A549 (cell line): ENCODE data around the gene SH3RF1. TPM values are rescaled to one million over a fixed set of nuclear protein-coding genes. Genes with fewer than 3 reads are reported as not detected.

ENCODE experiments used
- ATAC-seq, 2 experiments: fragments of 200-7000 bp in 1 of 2; fragments of >200 bp in 1 of 2; cut with Nextera tagmentation in 1 of 2; cut with Tn5 transposase in 1 of 2; 3 replicates each; pipeline versions ENCODE4 v1.8.0 to v1.9.1; 2018 to 2020; ENCODE audit warnings: mild to moderate bottlenecking in 1 of 2, moderate library complexity in 1 of 2
- CTCF ChIA-PET: fragments of 300-600 bp; sonication (Branson Sonifier 250); formaldehyde crosslinking; extraction: SDS; loops from one replicate; lab custom pipeline; 2021; ENCODE audit warnings: antibody characterized with exemption, inconsistent platforms; lab: Yijun Ruan, JAX
- POLR2A ChIA-PET: fragments of 350-600 bp; formaldehyde crosslinking; extraction: SDS; loops from one replicate; lab custom pipeline; 2021; ENCODE audit warnings: antibody characterized with exemption, inconsistent platforms; lab: Yijun Ruan, JAX
- DNase-seq, 2 experiments: peaks; one replicate each; pipeline versions ENCODE4 v3.0.0 to v3.0.0-alpha.2; 2011 to 2016; ENCODE audit warnings: low read depth in 1 of 2, low spot score in 1 of 2
- FAIRE-seq: peaks from 2 replicates; lab custom pipeline; 2011; peaks lifted over from hg19 to GRCh38; lab: Jason Lieb, UNC
- H3K27ac ChIP-seq, 2 experiments: fragments of >200 bp; sonication (Bioruptor Twin); formaldehyde crosslinking; 3 replicates each; pipeline ENCODE4 v1.5.1; 2016 to 2017
- H3K4me1 ChIP-seq: fragments of >200 bp; sonication (Bioruptor Twin); formaldehyde crosslinking; 3 replicates; pipeline ENCODE4 v1.6.1; 2016
- H3K4me2 ChIP-seq: fragments of >200 bp; sonication (Bioruptor Twin); formaldehyde crosslinking; 3 replicates; pipeline ENCODE4 v1.6.1; 2016
- H3K4me3 ChIP-seq: fragments of >200 bp; sonication (Bioruptor Twin); formaldehyde crosslinking; 3 replicates; pipeline ENCODE4 v1.5.1; 2016
- H3K9me3 ChIP-seq: fragments of >200 bp; sonication (Bioruptor Twin); formaldehyde crosslinking; 3 replicates; pipeline ENCODE4 v1.6.1; 2016
- BCL3 ChIP-seq: fragments of >200 bp; sonication (Bioruptor Twin); formaldehyde crosslinking; IDR thresholded peaks from 3 replicates; pipeline ENCODE4 v1.6.1; 2016
- CBX2 ChIP-seq: fragments of 200-600 bp; sonication (generic); IDR thresholded peaks from 2 replicates; pipeline ENCODE4 v1.6.1; 2016; ENCODE audit warnings: low read depth, mild to moderate bottlenecking, borderline replicate concordance
- CBX8 ChIP-seq: fragments of 200-600 bp; sonication (generic); IDR thresholded peaks from 2 replicates; pipeline ENCODE4 v1.6.1; 2016
- CEBPB ChIP-seq, 2 experiments: fragments of >200 bp in 1 of 2; sonication (Bioruptor Twin) in 1 of 2; formaldehyde crosslinking in 1 of 2; IDR thresholded peaks; 2 replicates each; pipeline ENCODE4 v1.6.1; 2012 to 2016
- CHD2 ChIP-seq: fragments of 150-350 bp; IDR thresholded peaks from 2 replicates; pipeline ENCODE4 v1.6.1; 2014; ENCODE audit warnings: low read length; ENCODE audit not compliant: partially characterized antibody
- CHD4 ChIP-seq: fragments of 200-600 bp; sonication (generic); IDR thresholded peaks from 2 replicates; pipeline ENCODE4 v1.6.1; 2016; ENCODE audit warnings: antibody characterized with exemption, mild to moderate bottlenecking, borderline replicate concordance
- E2F6 ChIP-seq: IDR thresholded peaks from 2 replicates; pipeline ENCODE4 v1.6.1; 2012; ENCODE audit warnings: low read depth, borderline replicate concordance
- EHF ChIP-seq: fragments of 250-450 bp; sonication (Bioruptor Pico); IDR thresholded peaks from 2 replicates; pipeline ENCODE4 v1.5.0; 2020; ENCODE audit warnings: mild to moderate bottlenecking
- ELK1 ChIP-seq: fragments of 150-350 bp; IDR thresholded peaks from 2 replicates; pipeline ENCODE4 v1.6.1; 2014; ENCODE audit warnings: low read depth, mild to moderate bottlenecking, low read length
- GATA3 ChIP-seq: IDR thresholded peaks from 2 replicates; pipeline ENCODE4 v1.6.1; 2012; ENCODE audit warnings: borderline replicate concordance
- HES2 ChIP-seq: fragments of >200 bp; sonication (Bioruptor Twin); formaldehyde crosslinking; IDR thresholded peaks from 2 replicates; pipeline ENCODE4 v1.6.1; 2016
- HOXB13 ChIP-seq: fragments of 250-450 bp; sonication (Bioruptor Pico); IDR thresholded peaks from 2 replicates; pipeline ENCODE4 v1.5.0; 2020; ENCODE audit warnings: low read depth, mild to moderate bottlenecking, moderate library complexity
- HOXB5 ChIP-seq: fragments of 250-450 bp; sonication (Bioruptor Pico); IDR thresholded peaks from 2 replicates; pipeline ENCODE4 v1.5.0; 2020; ENCODE audit warnings: mild to moderate bottlenecking, moderate library complexity
- JUN ChIP-seq, 2 experiments: fragments of >200 bp; sonication (Bioruptor Twin); formaldehyde crosslinking; IDR thresholded peaks; 2 replicates in 1 of 2; 3 replicates in 1 of 2; pipeline ENCODE4 v1.6.1; 2016 to 2017
- KDM1A ChIP-seq: fragments of 200-600 bp; sonication (generic); IDR thresholded peaks from 2 replicates; pipeline ENCODE4 v1.6.1; 2016; ENCODE audit warnings: low read depth, mild to moderate bottlenecking
- NR3C1 ChIP-seq: fragments of >200 bp; sonication (Bioruptor Twin); formaldehyde crosslinking; IDR thresholded peaks from 3 replicates; pipeline ENCODE4 v1.6.1; 2017
- POLR2A ChIP-seq: IDR thresholded peaks from 2 replicates; pipeline ENCODE4 v1.6.1; 2012; ENCODE audit warnings: mild to moderate bottlenecking, low read length
- POLR2AphosphoS2 ChIP-seq: conservative IDR thresholded peaks from 2 replicates; pipeline ENCODE4 v1.6.1; 2012; ENCODE audit warnings: low read length, improper control_type of control experiment, inconsistent platforms
- RAD21 ChIP-seq, 2 experiments: fragments of >200 bp in 1 of 2; sonication (Bioruptor Twin) in 1 of 2; formaldehyde crosslinking in 1 of 2; IDR thresholded peaks in 1 of 2; conservative IDR thresholded peaks in 1 of 2; 2 replicates in 1 of 2; 3 replicates in 1 of 2; pipeline ENCODE4 v1.6.1; 2012 to 2018; ENCODE audit warnings: inconsistent platforms in 1 of 2
- RARB ChIP-seq: fragments of 250-450 bp; sonication (Bioruptor Pico); IDR thresholded peaks from 2 replicates; pipeline ENCODE4 v1.8.0; 2021; ENCODE audit warnings: mild to moderate bottlenecking, moderate library complexity
- RCOR1 ChIP-seq: fragments of 150-350 bp; IDR thresholded peaks from 2 replicates; pipeline ENCODE4 v1.6.1; 2014; ENCODE audit warnings: antibody characterized with exemption, low read length, low read depth
- RFX5 ChIP-seq: fragments of 450-650 bp; IDR thresholded peaks from 2 replicates; pipeline ENCODE4 v1.7.1; 2014; ENCODE audit warnings: antibody characterized with exemption, mild to moderate bottlenecking, moderate library complexity
- RNF2 ChIP-seq: fragments of 200-600 bp; sonication (generic); IDR thresholded peaks from 2 replicates; pipeline ENCODE4 v1.6.1; 2016; ENCODE audit warnings: low read depth, mild to moderate bottlenecking, antibody characterized with exemption, moderate library complexity, borderline replicate concordance
- SREBF2 ChIP-seq: fragments of 450-650 bp; IDR thresholded peaks from 2 replicates; pipeline ENCODE4 v1.6.1; 2014; ENCODE audit warnings: mild to moderate bottlenecking, moderate library complexity
- TFCP2L1 ChIP-seq: fragments of 250-450 bp; sonication (Bioruptor Pico); IDR thresholded peaks from 2 replicates; pipeline ENCODE4 v1.5.0; 2021; ENCODE audit warnings: mild to moderate bottlenecking
- TP53 ChIP-seq: fragments of 250-450 bp; sonication (Bioruptor Pico); IDR thresholded peaks from 2 replicates; pipeline ENCODE4 v1.5.0; 2021; ENCODE audit warnings: mild to moderate bottlenecking, moderate library complexity
- ZC3H11A ChIP-seq: fragments of 450-650 bp; IDR thresholded peaks from 2 replicates; pipeline ENCODE4 v1.6.1; 2014; ENCODE audit warnings: antibody characterized with exemption, mild to moderate bottlenecking
- ZFP36 ChIP-seq: fragments of 450-650 bp; IDR thresholded peaks from 2 replicates; pipeline ENCODE4 v1.6.1; 2014; ENCODE audit warnings: borderline replicate concordance; ENCODE audit not compliant: partially characterized antibody
- ZNF302 ChIP-seq: fragments of 250-450 bp; sonication (Bioruptor Pico); IDR thresholded peaks from 2 replicates; pipeline ENCODE4 v1.9.0; 2021; ENCODE audit warnings: inconsistent platforms, mild to moderate bottlenecking, moderate library complexity
- ZSCAN20 ChIP-seq: fragments of 250-450 bp; sonication (Bioruptor Pico); IDR thresholded peaks from 2 replicates; pipeline ENCODE4 v1.8.0; 2022; ENCODE audit warnings: mild to moderate bottlenecking, moderate library complexity
- WGBS: methylation state at CpG from one replicate; pipeline ENCODE4 v1.1.6; 2017; ENCODE audit errors: missing lambda C conversion rate; 5-methylcytosine and 5-hydroxymethylcytosine counted together
- polyA plus RNA-seq, 4 experiments: library from polyadenylated mRNA; depleted of rRNA in 3 of 4; stranded (reverse); fragments of >200 nt; fragmentation: RNase III in 1 of 4; extraction: RNeasy Plus Mini Kit Qiagen cat#74134 plus additional on column Dnase treatment in 1 of 4; gene quantifications; 2 replicates in 3 of 4; 3 replicates in 1 of 4; pipeline ENCODE4 v1.2.3, GENCODE V29; 2011 to 2017

SH3RF1 gene
- polyA plus RNA-seq, 2 of the 4 experiments (the other 2 are of a cell fraction), result 8.0 to 15.1 TPM

GRCh38 chr4:169137558-169137920 is 133.2 kb downstream of the SH3RF1 start:
- Histone ChIP-seq H3K4me1 (peaks cover 3% of the 10 kb centered on the region; the same call in 2 of the 3 replicates), H3K27ac (no peak overlapping the region), H3K4me2 (no peak overlapping the region), H3K9me3 (no peaks in the 10 kb centered on the region), H3K4me3 (no peak overlapping the region)
- TF ChIP-seq ELK1 (no peak), RFX5 (no peak), CEBPB (IDR thresholded peaks at IDR 0.05) (no peak), TFCP2L1 (no peak), KDM1A (no peak), POLR2AphosphoS2 (no peak), ZSCAN20 (CRISPR knock-in tag) (no peak), ZFP36 (no peak), RAD21 (conservative IDR thresholded peaks at IDR 0.05 in 1 of 2, IDR thresholded peaks at IDR 0.05 in 1 of 2) (no peak), GATA3 (no peak), CBX8 (no peak), ZC3H11A (no peak), RCOR1 (no peak), NR3C1 (no peak), HOXB5 (no peak), TP53 (CRISPR knock-in tag) (no peak), RNF2 (no peak), CHD4 (no peak)
- 98% methylated on average over 2 of the region's 2 CpGs for WGBS
- DNase-seq, result no peak
- ATAC-seq, result no peak
- POLR2A ChIA-PET, result no interaction called here
- CTCF ChIA-PET, result interaction anchor here (0.9 kb wide), 1 partner anchor 14 kb away, joined by 3 read pairs; no protein-coding TSS in a partner anchor
- FAIRE-seq, result no peak

GRCh38 chr4:169136796-169137557 is 133.8 kb downstream of the SH3RF1 start:
- ATAC-seq, result no peak
- no peaks in the 10 kb centered on the region for H3K4me1 ChIP-seq
- no peaks in the 10 kb centered on the region for H3K9me3 ChIP-seq
- TF ChIP-seq TFCP2L1, result no peak
- TF ChIP-seq CBX8, result no peak
- no peak for TF ChIP-seq EHF (CRISPR knock-in tag)
- TF ChIP-seq BCL3, result no peak
- no peak for TF ChIP-seq JUN (IDR thresholded peaks at IDR 0.05)
- no peak for TF ChIP-seq HOXB5
- TF ChIP-seq CBX2, result no peak
- TF ChIP-seq HES2, result no peak
- no peak for TF ChIP-seq SREBF2
- no peak for TF ChIP-seq CEBPB (IDR thresholded peaks at IDR 0.05)
- TF ChIP-seq E2F6, result no peak
- no peak for TF ChIP-seq POLR2AphosphoS2
- no peak for TF ChIP-seq ZNF302 (CRISPR knock-in tag)
- TF ChIP-seq CHD2, result no peak
- TF ChIP-seq POLR2A, result no peak
- no peak for TF ChIP-seq RARB (CRISPR knock-in tag)
- no peak for TF ChIP-seq HOXB13 (CRISPR knock-in tag)
- TF ChIP-seq RCOR1, result no peak
- TF ChIP-seq KDM1A, result no peak
- TF ChIP-seq, all 56 proteins: peak for 0
- no peak overlapping the region for H3K4me3 ChIP-seq
- no peak for DNase-seq
- no peak for FAIRE-seq
- H3K4me2 ChIP-seq, result no peak overlapping the region
- no peak overlapping the region for H3K27ac ChIP-seq
- ChIA-PET CTCF (interaction anchor here (0.9 kb wide), 1 partner anchor 14 kb away, joined by 3 read pairs; no protein-coding TSS in a partner anchor), POLR2A (no interaction called here)
- WGBS, result 80% methylated on average over 3 of the region's 3 CpGs
